DMS79 (cell line): ENCODE results near the gene STPG2.
"Not testable (repeated sequence)": the region's sequence is repeated elsewhere in the genome, so short reads cannot be mapped to it uniquely, and the experiment has no call there.

Experiments
- DNase-seq: peaks from one replicate; lab custom pipeline; 2025; lab: John Stamatoyannopoulos, UW

STPG2 gene

GRCh38 chr4:97942951-97943350, 200.3 kb downstream of the STPG2 start:
- no peak for DNase-seq

DNA sequence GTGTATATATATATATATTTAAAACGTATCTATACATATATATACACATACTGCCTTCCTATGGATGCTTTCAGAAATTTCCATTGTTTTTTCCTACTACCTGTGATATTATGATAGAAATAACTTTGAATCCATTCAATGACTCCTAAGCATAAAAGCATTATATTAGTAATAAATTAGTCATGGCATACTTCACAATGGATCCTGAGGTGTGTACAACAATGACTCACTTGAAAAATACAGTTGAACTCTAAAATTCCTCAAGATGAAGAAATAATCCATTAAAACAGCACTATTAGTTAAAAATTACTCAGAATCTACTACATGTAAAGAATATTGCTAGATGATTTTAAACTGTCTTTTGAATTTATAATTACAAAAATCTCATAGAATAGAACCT, 201.1 kb downstream of the STPG2 start:
- no peak for DNase-seq

GRCh38 chr4:97938141-97938540, 205.1 kb downstream of the STPG2 start:
- no peak for DNase-seq

DNA sequence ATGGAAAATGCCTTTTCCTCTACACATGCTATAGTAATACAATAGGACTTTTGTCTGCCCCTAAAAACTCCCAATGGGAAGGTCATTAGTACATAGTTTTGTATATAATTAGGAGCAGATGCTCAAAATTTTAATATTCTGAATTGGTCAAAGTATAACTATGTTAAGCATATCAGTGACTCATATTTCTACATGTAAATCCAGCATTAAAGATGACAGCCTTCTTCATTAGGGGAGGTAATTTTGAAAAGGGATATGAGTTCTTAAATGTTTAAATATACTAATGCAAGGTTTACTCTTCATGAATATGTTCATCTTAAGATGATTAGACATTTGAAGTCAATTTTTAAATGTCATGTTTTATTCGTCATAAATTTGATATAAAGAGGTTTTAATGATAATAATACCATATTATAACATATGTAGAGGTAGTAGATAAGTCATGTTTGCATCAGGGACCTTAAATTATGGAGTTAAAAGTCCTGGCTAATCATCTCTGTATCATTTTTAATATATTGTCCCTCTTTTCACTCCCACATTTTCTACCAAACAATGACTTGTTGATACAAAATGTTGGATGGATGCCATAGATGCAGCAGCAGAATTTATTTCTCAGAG, 218.8 kb downstream of the STPG2 start:
- no peak for DNase-seq

- no peak for DNase-seq
Observed at GRCh38 chr4:97923096-97923495, 220.2 kb downstream of the STPG2 start.

DNA sequence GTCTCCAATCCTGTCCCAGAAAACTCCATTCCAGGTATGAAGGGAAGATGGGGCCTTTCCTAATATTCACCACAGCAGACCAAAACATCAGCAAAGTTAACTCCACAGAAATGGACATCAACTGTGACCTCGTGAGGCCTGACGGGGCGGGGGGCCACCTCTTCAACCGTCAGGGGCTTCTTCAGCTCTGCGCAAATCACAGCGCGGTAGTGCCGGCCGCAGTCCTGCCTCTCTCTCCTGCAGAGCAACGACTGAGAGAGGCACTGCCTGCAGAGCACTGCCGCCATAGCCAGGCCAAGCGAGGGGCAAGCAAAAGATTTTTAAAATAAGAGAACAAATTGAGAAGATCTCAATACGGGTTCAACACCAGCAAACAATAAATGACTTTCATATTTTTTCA, 226.2 kb downstream of the STPG2 start:
- no peak for DNase-seq

DNA sequence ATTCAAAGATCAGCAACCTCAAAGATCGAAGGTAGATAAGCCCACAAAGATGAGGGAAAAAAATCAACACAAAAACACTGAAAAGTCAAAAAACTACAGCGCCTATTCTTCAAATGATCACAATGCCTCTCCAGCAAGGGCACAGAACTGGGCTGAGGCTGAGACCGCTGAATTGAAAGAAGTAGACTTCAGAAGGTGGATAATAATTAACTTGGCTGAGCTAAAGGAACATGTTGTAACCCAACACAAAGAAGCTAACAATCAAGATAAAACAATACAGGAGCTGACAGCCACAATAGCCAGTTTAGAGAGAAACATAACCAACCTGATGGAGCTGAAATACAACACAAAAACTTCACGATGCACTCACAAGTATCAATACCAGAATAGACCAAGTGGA, 231.1 kb downstream of the STPG2 start:
- no peak for DNase-seq

- DNase-seq, result no peak
Observed at GRCh38 chr4:97911236-97911906, 231.9 kb downstream of the STPG2 start.

- DNase-seq, result no peak
Observed at GRCh38 chr4:97910005-97910404, 233.3 kb downstream of the STPG2 start.

GRCh38 chr4:97903436-97904189, 239.7 kb downstream of the STPG2 start:
- DNase-seq, result not testable (repeated sequence)

DNA sequence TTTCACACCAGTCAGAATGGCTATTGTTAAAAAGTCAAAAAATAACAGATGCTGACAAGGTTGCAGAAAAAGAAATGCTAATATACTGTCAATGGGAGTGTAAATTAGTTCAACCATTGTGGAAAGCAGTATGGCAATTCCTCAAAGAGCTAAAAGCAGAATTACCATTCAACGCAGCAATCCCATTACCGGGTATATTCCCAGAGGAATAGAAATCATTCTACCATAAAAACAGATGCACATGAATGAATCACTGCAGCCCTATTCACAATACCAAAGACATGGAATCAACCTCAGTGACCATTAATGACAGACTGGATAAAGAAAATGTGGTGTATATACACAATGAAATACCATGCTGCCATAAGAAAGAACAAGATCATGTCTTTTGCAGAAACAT, 243.0 kb downstream of the STPG2 start:
- DNase-seq, result no peak

- no peak for DNase-seq
Observed at GRCh38 chr4:97892592-97893266, 250.5 kb downstream of the STPG2 start.

DNA sequence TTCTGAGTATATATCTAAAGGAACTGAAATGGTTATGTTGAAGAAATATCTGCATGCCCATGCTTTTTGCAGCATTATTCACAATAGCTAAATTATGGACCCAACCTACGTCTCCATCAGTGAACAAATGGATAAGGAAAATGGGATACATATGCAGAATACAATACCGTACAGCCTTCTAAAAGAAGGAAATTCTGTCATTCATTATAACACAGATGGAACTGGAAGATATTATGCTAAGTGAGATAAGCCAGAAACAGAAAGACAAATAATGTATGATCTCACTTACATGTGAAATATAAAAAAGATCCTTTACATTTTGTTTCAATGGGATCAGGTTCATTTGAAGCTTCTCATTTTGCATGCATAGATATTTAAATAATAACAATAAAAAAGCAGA, 263.3 kb downstream of the STPG2 start:
- DNase-seq, result no peak

- DNase-seq, result no peak
Observed at GRCh38 chr4:97868097-97868496, 275.2 kb downstream of the STPG2 start.

- no peak for DNase-seq
Observed at GRCh38 chr4:97867557-97868091, 275.7 kb downstream of the STPG2 start.

- no peak for DNase-seq
Observed at GRCh38 chr4:97866821-97867556, 276.3 kb downstream of the STPG2 start.

- DNase-seq, result no peak
Observed at GRCh38 chr4:97851115-97851514, 292.2 kb downstream of the STPG2 start.

DNA sequence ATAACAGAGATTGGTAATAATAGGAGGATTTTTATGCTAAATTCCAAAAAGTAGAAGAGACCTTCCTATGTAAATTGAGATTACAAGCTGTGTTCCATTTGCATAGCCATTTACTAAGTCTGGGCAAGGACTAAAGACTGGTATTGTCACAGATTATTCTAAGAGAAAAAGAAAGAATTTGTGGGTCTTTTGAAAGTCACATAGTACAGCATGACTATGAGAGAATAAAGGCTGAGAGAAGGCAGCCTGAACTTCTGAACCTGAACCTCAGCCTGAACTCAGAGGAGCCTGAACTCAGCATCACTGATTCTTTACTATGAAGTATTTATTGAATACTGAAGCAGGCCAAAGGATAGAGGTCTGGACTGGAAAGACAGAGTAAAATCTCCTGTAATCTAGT, 297.5 kb downstream of the STPG2 start:
- no peak for DNase-seq

DNA sequence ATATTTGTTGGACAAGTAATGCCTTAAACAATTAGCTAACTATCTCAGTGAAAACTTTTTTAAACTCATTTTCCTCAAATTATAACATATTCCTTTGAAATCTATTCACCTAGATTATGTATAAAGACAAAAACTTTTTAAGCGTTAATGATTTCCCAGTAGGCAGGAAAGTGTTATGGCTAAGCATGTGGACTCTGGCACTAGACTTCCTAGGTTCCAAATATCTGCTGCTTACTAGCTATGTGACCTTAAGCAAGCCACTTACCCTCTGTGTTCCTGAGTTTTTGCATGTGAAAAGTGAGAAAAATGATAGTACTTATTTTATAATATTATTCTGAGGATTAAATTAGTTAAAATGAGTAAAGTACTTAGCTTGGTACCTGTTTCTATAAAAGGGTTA, 301.8 kb downstream of the STPG2 start:
- DNase-seq, result no peak

DNA sequence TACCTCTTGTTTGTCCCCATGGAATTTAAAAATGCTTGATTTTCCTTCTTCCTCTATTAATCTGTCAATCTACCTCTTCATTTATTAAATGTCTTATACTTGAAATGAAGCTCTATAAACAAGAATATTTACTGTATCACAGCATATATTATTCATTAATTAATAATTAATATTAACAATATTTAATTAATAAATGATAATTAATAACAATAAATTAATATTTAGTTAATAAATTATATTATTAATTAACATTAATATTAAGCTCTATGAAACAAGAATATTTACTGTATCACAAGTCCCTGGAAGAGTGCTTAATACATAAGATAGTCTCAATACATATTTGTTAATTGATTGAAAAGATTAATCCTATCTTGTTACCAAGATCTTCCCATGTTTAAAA, 306.6 kb downstream of the STPG2 start:
- DNase-seq, result no peak

DNA sequence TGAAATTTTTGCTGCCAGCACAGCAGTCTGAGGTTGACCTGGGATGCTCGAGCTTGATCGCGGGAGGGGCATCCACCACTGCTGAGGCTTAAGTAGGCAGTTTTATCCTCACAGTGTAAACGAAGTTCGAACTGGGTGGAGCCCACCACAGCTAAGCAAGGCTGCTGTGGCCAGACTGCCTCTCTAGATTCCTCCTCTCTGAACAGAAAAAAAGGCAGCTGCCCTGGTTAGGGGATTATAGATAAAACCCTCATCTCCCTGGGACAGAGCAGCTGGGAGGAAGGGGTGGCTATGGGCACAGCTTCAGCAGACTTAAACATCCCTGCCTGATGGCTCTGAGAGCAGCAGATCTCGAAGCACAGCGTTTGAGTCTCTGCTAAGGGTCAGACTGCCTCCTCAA, 314.6 kb downstream of the STPG2 start:
- DNase-seq, result no peak

- no peak for DNase-seq
Observed at GRCh38 chr4:97819294-97819693, 324.0 kb downstream of the STPG2 start.
